Right lung (tissue), 5 donors: Measurements from ENCODE around the gene MAP2K5. TPM values are rescaled to one million over a fixed set of nuclear protein-coding genes. Genes with fewer than 3 reads are reported as not detected.

Experiments
- DNase-seq, 2 donors: peaks; one replicate each; pipeline ENCODE4 v3.0.0-alpha.2; 2013
- polyA plus RNA-seq, 5 donors: library from polyadenylated mRNA; unstranded; fragments of 120-200 nt; gene quantifications; one replicate each; pipeline versions ENCODE4 v1.2.1 to v1.2.3, GENCODE V29; 2013; ENCODE audit warnings: inconsistent platforms in 1 of 5, low replicate concordance in 1 of 5; ENCODE audit not compliant: insufficient read length in 5 of 5, insufficient read depth in 1 of 5

The MAP2K5 gene
- polyA plus RNA-seq, 5 donors = 20.2 to 23.6 (median 21.0) TPM

- DNase-seq = no peak
Measured at GRCh38 chr15:67835297-67836133, 293.0 kb downstream of the MAP2K5 start.

GRCh38 chr15:67836134-67836455 is 293.6 kb downstream of the MAP2K5 start:
- no peak for DNase-seq

DNA sequence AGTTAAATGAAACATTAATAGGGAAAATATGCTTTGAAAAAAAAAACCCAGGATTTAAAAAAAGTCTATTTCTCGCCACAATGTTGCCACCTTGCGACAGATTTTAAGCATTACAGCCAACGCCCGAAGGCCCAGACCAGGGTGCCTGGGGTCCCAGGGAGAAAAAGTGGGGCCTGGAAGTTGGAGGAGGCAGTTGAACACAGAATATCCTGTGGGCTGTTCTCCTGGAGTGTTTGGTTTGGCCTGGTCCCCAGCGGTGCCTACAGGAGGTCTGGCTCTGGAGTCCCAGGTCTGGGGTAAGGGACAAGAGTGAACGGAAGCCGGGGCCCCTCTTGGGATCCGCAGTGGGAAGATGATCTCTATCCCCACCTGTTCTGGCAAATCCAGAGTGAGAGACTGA is 294.0 kb downstream of the MAP2K5 start:
- no peak for DNase-seq

GRCh38 chr15:67836955-67837354 is 294.5 kb downstream of the MAP2K5 start:
- DNase-seq = no peak

- DNase-seq = no peak
Measured at GRCh38 chr15:67838789-67839332, 296.4 kb downstream of the MAP2K5 start.

DNA sequence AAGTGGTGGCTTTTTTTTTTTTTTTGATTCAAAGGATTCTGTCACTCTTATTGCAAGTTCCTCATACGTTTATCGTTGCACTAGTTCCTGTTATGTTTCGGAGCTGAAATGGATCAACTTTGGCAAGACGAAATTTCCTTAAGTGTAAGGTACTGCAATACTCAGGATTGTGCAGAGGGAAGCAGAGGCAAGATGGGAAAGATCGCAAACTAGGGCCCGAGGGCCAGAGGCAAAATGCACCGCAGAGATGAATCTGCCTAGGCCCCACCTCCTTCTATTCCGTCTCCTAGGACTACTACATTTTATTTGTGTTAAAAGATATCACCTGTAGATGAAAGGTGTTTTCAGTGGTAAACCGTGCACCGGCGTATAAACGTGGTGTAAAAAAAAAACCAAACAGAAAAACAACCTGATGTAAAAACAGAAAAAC is 297.0 kb downstream of the MAP2K5 start:
- no peak for DNase-seq

GRCh38 chr15:67839929-67840748 is 297.6 kb downstream of the MAP2K5 start, which contains the start of gene RNU6-1:
Gene RNU6-1 (minus strand): TSS chr15:67840045.
- peak; percentile 97 for DNase-seq

DNA sequence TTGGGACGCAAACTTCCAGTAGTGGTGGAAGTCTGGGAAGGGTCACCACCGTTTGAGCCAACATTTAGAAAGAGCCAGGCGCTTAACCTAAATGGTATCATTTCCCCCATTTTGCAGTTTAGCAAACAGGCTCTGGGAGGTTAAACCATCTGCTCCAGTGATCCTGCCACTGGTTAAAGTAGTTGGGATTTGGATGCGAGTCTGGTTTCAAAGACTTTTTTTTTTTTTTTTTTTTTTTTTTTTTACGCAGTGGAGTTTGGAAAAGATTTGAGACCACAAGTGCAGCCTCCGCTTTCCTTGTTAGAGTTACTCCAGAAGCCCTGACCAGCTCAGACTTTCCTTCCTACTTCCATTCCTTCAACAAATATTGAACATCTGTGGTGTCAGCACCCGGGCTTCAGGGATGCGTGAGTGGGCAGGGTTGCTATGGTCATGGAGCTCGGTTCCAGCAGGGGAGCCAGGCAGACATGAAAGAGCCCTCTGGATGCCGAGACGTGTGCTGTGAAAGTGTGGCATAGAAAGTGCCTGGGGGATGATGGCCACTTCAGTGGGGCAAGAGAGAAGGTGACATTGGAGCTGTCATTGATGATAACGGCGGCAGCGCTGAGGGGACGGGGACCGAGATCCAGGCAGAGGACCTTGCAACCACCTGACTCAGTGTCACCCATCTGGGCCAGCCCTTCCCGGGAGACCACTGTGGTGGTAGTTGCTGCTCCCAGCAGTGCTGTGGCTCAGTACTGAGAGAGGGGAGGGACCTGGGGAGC is 298.4 kb downstream of the MAP2K5 start:
- DNase-seq = no peak

- DNase-seq = no peak
Measured at GRCh38 chr15:67841513-67841762, 298.9 kb downstream of the MAP2K5 start.

DNA sequence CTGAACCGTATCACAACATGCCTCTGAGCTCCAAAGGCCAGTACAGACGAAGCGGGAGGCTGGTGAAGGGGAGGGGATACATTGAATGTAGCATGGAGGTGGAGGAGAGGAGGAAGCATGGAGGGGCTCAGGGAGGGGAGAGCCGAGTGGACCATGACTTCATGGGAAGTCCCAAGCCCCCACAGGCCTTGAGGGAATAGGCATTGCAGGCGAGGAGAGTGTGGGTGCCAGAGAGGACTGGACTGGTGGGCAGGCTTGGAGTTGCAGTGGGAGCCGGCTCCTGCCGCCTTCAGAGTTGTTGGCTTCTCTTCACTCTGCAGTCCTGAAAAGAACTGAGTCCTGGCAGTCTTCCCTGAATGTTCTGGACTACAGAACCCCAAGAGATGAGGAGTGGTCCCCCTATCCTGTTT is 300.6 kb downstream of the MAP2K5 start:
- no peak for DNase-seq

DNA sequence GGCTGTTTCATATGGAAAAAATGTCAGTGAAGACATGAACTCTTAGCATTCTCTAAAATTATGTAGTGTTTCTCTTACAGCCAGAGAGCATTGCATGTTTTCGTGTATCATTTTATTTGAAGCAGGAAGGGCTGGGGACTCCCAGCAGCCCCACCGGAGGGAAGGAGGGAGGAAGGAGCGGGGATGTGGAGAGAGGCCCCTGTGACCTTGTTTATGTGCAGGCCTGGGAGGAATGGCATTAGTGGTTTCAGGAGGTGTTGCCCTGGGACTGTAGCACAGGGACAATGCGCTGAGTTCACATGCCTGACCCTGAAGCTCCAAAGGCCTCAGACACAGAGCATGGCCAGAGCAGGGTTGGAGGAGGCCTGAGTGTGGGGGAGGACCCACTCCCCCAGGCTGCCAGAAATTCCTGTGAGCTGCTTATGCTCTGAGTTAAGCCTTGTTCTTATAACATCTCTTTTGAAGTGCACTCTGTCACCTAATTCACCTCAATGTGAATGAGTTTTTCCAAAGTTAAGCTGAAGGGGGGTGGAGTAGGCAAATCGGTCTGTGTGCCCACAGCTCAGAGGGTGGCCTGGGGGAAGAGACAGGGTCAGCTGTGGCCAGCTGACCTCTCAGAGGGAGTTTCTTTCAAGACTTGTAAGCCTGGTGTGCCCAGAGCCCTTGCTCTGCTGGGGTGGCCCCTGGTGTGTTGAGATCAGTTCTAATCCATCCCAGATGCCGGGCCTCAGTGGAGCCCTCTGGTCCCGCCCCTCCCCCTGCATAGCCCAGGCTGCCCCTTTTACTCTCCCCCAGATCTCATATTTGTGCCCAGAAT is 301.3 kb downstream of the MAP2K5 start:
- no peak for DNase-seq

DNA sequence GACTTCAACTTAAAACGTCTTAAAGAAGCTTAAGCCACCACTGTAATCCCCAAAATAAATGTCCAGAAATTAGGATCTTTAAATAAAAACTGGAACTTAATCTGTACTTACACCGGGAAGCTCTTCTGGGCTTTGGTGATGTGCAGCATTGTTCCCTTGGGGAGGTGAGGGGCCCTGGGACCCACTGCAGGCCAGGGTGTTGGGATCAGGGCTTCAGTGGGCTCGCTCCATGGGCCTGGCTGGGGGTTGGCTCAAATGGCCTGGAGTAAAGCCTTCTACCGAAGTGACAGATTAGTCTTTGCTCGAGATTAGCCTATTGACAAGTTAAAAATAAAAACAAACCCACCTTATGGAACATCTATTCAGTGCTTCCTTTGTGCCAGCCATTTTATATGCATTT is 303.5 kb downstream of the MAP2K5 start:
- DNase-seq = no peak

DNA sequence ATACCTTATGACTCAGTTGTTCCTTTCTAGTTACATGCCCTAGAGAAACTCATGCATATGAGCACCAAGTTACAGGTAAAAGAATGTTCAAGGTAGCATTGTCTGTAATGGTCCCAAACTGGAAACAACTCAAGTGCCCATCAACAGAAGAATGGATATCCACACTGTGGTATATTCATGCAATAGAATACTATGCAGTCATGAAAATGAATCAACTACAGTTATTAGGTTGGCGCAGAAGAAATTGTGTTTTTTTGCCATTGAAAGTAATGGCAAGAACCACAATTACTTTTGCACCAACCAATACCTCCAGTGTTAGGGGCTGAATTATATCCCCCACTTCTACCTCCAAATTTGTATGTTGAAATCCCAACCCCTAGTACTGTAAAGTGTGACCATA is 307.0 kb downstream of the MAP2K5 start:
- no peak for DNase-seq

DNA sequence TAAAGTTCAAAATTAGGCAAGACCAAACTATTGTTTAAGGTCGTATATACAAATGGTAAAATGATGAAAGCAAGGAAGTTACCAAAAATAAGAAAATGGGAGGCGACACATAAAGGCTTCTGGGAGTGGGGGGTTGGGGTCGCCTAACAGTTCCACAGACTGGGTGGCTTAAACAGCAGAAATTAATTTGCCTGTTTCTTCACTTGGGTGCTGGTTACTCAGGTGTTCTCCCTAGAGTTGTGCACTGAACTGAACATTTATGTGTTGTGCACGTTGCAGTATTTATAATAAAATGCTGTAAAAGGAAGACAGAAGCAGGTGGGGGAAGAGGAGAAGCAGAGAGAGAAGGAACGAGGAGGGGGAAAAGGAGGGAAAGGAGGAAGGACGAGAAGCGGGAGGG is 307.8 kb downstream of the MAP2K5 start:
- DNase-seq = no peak

DNA sequence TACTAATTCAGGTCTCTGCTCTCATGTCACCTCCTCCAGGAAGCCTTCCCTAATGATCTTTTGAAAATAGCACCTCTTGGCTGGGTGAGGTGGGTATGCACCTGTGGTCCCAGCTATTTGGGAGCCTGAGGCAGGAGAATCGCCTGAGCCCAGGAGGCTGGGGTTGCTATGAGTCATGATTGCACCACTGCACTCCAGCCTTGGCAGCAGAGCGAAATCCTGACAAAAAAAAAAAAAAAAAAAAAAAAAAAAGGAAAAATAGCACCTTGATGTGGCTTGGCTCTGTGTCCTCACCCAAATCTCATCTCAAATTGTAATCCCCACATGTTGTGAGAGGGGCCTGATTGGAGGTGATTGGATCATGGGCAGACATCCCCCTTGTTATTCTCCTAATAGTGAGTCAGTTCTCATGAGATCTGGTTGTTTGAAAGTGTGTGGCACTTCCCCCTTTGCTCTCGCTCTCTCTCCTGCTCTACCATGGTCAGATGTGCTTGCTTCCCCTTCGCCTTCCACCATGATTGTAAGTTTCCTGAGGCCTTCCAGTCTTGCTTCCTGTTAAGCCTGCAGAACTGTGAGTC is 308.6 kb downstream of the MAP2K5 start:
- DNase-seq = no peak

GRCh38 chr15:67852418-67852817 is 309.9 kb downstream of the MAP2K5 start:
- no peak for DNase-seq

- no peak for DNase-seq
Measured at GRCh38 chr15:67853454-67853853, 311.0 kb downstream of the MAP2K5 start.

DNA sequence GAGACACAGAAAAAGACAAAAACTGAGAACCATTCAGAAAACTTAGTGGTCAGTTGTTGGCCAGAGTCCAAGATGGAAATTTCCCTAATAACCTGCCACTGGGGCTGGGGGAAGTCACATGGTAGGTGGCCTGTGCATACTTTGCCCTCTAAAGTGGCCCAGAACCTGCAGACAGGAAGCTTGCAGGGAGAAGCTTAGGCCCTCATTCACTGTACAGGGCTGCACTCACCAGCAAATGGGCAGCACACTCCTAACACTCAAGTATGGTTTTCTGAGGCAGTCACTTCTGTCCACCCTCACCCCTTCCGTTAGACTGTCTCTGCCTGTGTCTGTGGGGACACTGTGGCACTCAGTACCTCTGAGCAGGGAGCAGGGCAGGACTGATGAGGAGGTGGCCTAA is 311.9 kb downstream of the MAP2K5 start:
- no peak for DNase-seq

- DNase-seq = no peak
Measured at GRCh38 chr15:67855842-67856241, 313.3 kb downstream of the MAP2K5 start.
